WERI-Rb-1 (cell line): ENCODE data around the gene SLC44A2.

Experiments used
- DNase-seq: peaks from one replicate; pipeline ENCODE4 v3.0.0-alpha.2; 2020
- H3K27ac ChIP-seq: fragments of 250-450 bp; sonication (Bioruptor Pico); 2 replicates; pipeline ENCODE4 v1.5.1; 2020; ENCODE audit warnings: mild to moderate bottlenecking, moderate library complexity
- H3K27me3 ChIP-seq: fragments of 250-450 bp; sonication (Bioruptor Pico); 2 replicates; pipeline ENCODE4 v1.5.1; 2021; ENCODE audit warnings: mild to moderate bottlenecking, low read depth, moderate library complexity; ENCODE audit not compliant: insufficient read depth, severe bottlenecking
- H3K36me3 ChIP-seq: fragments of 250-450 bp; sonication (Bioruptor Pico); 2 replicates; pipeline ENCODE4 v1.5.1; 2020; ENCODE audit warnings: mild to moderate bottlenecking, moderate library complexity
- H3K4me3 ChIP-seq: 2 replicates; pipeline ENCODE4 v1.5.1; 2011; ENCODE audit warnings: low read depth, mild to moderate bottlenecking, control low read depth, low read length
- H3K9me3 ChIP-seq: fragments of 250-450 bp; sonication (Bioruptor Pico); 2 replicates; pipeline ENCODE4 v1.5.1; 2021; ENCODE audit warnings: mild to moderate bottlenecking, moderate library complexity; ENCODE audit not compliant: severe bottlenecking
- CTCF ChIP-seq: IDR thresholded peaks from 2 replicates; pipeline ENCODE4 v1.5.1; 2011; ENCODE audit warnings: low read depth, mild to moderate bottlenecking, control low read depth, inconsistent platforms, low read length

The SLC44A2 gene

GRCh38 chr19:10586396-10586795, 39.0 kb upstream of the SLC44A2 start:
- no peaks in the 10 kb centered on the region for H3K27me3 ChIP-seq
- H3K36me3 ChIP-seq = no peaks in the 10 kb centered on the region
- DNase-seq = no peak
- TF ChIP-seq CTCF = no peak
- no peak overlapping the region for H3K27ac ChIP-seq
- H3K4me3 ChIP-seq = no peak overlapping the region
- no peaks in the 10 kb centered on the region for H3K9me3 ChIP-seq

DNA sequence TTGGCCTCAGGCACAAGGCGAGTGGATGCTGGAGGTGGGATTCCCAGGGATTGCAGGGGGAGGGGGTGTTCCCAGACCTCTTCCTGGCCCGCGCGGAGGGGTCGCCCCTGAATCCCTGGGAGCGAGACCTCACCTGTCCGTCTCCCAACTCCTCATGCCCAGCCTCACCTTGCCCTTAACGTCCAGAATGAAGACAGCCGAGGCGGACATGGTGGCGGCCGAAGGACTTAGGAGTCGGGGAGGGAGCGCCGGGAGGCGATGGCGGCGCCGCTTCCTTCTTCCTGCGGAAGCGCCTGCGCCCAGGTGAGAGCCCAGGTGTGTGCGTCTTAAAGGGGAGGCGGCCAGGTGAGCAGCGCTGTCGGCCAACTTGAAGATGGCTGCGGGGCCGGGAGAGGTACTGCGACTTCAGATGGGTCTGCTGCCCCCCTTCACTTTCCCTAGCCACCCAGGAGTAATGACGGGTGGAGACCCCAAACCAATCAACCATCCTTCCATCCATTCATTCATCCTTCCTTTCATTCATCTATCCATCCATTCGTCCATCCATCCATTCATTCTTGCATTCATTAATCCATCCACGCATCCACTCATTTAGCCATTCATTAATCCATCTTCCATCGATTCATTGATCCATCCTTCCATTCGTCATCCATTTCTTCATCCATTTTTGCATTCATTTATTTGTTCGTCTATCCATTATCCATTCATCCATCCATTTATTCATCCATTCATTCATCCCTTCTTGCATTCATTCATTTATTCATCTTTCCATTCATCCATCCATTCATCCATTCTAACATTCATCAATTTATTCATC, 38.1 kb upstream of the SLC44A2 start, which contains the start of gene AP1M2:
Gene AP1M2 (minus strand): TSS at position 291 of the 817 bp plus-strand sequence. CDS start 81 bp downstream, at position 210.
- H3K4me3 ChIP-seq = no peak within 1 kb of the TSS
- no peaks in the 10 kb centered on the region for H3K9me3 ChIP-seq
- no peak within 1 kb of the TSS for H3K27ac ChIP-seq
- TF ChIP-seq CTCF = no peak
- DNase-seq = no peak
- H3K36me3 ChIP-seq = no peaks in the 10 kb centered on the region
- no peaks in the 10 kb centered on the region for H3K27me3 ChIP-seq

- no peak for TF ChIP-seq CTCF
- Histone ChIP-seq H3K36me3 (no peaks in the 10 kb centered on the region), H3K4me3 (no peak overlapping the region), H3K9me3 (no peaks in the 10 kb centered on the region), H3K27me3 (no peaks in the 10 kb centered on the region), H3K27ac (no peak overlapping the region)
- no peak for DNase-seq
Measured at GRCh38 chr19:10587839-10588150, 37.6 kb upstream of the SLC44A2 start.

GRCh38 chr19:10593148-10593547, 32.2 kb upstream of the SLC44A2 start:
- H3K27me3 ChIP-seq = no peaks in the 10 kb centered on the region
- no peaks in the 10 kb centered on the region for H3K36me3 ChIP-seq
- TF ChIP-seq CTCF = no peak
- H3K9me3 ChIP-seq = no peaks in the 10 kb centered on the region
- no peak overlapping the region for H3K27ac ChIP-seq
- no peak for DNase-seq
- no peak overlapping the region for H3K4me3 ChIP-seq

DNA sequence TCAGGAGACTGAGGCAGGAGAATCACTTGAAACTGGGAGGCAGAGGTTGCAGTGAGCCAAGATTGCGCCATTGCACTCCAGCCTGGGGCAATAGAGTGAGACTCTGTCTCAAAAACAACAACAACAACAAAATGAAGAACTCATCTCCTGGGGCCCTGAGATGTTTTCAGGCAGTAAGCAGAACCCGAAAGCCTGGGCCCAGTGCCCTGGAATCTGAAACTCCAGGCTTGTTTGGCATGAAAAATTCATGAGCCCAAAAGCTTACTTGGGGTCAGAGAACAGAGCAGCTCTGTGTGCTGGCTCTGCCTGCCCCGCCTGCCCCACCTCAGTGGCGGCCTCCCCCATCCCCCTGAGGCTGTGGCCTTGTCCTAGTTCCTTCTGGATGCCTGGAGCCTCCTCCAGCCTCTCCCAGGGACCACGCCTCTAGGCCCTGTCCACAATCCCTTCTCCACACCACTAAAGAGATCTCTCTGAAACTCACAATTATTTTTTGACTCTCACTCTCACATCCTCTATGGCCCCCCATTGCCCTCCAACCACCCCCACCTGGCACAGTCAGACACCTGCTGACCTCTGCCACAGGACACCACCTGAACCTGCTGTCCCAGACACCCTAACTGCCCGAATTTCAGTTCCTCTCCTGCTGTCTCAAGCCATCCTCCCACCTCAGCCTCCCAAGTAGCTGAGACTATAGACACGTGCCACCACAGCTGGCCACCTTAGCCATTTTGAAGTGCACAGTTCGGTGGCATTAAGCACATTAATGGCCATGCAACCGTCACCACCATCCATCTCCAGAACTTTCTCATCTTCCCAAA, 31.3 kb upstream of the SLC44A2 start:
- H3K36me3 ChIP-seq = no peaks in the 10 kb centered on the region
- DNase-seq = no peak
- no peak overlapping the region for H3K27ac ChIP-seq
- H3K4me3 ChIP-seq = no peak overlapping the region
- H3K9me3 ChIP-seq = no peaks in the 10 kb centered on the region
- no peaks in the 10 kb centered on the region for H3K27me3 ChIP-seq
- TF ChIP-seq CTCF = no peak
